Left colon (tissue), 2 donors: ENCODE results near the gene DGUOK. TPM values are rescaled to one million over a fixed set of nuclear protein-coding genes. Genes with fewer than 3 reads are reported as not detected.

Experiments used
- ATAC-seq: fragments of 200-7000 bp; cut with Tn5 transposase; one replicate; pipeline ENCODE4 v1.9.1; 2020; ENCODE audit warnings: mild to moderate bottlenecking, moderate library complexity
- DNase-seq, 2 donors: peaks; one replicate each; pipeline ENCODE4 v3.0.0-alpha.2; 2020
- intact Hi-C, 2 donors: fragments of 100-400 bp; cut with DNase I in 1 of 2; cut with micrococcal nuclease in 1 of 2; formaldehyde crosslinking; loops; one replicate each; pipeline versions ENCODE4 v1.11.2 to v1.14.0; 2022; cut with DNase I, micrococcal nuclease
- total RNA-seq, 2 donors: library from RNA; stranded (reverse); fragmentation: NEBNext Ultra II Directional; extraction: Animal tissue kit (Norgen Biotek cat#: 25700); gene quantifications; one replicate each; pipeline ENCODE4 v1.2.1, GENCODE V29; 2021
- donor health status: DM: no; HTN: no; CAD: no.
- donor health status: DM: yes; HTN: yes; CAD: no.

The DGUOK gene
- total RNA-seq, 2 donors from 2014 or later: 47.4 to 52.6 TPM

DNA sequence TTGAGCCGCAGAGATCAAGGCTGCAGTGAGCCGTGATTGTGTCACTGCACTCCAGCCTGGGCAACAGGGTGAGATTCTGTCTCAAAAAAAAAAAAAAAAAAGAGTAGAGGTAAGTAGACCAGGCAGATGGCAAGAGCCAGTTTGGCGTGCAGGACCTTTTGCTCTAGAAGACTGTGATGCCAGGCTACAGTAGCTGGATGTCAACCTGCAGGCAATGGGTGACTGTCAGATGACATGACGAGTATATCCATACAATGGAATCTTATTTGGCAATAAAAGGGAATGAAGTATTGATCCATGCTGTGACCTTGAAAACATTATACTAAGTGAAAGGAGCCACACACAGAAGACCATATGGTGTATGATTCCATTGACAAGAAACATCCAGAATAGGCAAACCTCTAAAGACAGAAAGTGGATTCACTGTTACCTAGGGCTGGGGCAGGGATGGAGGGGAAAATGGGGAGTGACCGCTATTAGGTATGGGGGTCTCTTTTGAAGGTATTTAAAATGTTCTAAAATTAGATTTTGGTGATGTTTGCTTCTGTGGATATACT is 11.2 kb upstream of the DGUOK start:
- intact Hi-C loops: no loop called here
- no peak for ATAC-seq
- no peak for DNase-seq

DNA sequence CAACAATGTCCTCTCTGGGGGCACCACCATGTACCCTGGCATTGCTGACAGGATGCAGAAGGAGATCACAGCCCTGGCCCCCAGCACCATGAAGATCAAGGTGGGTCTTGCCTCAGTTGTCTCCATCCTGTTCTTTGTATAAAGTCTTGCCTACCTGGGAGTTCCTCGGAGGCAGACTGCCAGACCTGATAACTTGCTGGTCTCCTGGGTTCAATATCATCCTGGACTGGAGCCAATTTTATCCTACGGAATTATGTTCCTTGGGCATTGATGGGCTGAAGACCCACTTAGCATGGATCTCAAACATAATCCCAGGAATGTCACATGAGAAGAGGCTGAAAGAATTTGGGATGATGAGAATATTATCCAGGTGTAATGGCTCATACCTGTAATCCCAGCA is 10.0 kb upstream of the DGUOK start:
- no peak for ATAC-seq
- no peak for DNase-seq
- intact Hi-C loops: no loop called here

DNA sequence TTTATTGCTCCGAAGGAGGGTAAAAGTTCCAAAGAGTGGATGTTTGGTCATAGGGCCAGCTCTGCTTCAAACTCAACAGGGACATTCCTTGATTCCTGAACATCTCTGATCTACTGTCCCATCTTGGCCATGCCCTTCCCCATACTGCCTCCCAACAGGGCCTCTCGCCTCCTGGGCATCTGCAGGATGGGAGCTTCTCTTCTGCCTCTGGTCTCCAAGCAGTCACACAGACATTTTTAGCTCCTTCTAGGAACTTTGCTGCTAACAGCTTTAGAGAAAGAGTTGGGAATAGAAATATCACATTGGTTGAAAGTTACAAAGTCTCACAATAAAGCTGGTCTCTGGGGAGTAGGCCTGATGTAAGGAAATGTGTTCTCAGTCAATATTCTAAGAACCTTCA is 9.4 kb upstream of the DGUOK start:
- intact Hi-C loops: no loop called here
- ATAC-seq (no peak), DNase-seq (no peak)

DNA sequence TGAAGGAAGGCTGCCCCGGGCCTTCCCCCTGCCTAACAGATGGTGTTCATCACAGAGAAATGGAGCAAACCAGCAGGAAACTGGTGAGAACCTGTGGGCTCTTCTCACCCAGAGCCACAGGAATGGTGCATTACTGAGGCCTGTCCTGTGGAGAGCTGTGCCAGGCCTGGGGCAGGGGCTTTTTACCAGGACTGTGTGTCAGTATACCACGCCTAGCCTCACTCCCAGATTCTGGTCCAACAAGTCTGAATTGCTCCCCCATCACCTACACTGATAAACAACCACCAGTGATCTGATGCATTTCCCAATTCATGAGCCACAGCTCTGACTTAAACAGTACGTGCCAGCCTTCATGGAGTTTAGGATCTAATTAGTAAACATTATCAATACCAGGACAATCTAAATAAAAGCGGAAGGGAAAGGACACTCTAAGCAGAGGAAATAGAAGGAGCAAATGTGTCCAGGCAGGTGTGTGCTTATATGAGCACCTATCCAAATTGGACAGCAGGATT is 8.9 kb upstream of the DGUOK start:
- intact Hi-C loops: no loop called here
- no peak for ATAC-seq
- DNase-seq: no peak

DNA sequence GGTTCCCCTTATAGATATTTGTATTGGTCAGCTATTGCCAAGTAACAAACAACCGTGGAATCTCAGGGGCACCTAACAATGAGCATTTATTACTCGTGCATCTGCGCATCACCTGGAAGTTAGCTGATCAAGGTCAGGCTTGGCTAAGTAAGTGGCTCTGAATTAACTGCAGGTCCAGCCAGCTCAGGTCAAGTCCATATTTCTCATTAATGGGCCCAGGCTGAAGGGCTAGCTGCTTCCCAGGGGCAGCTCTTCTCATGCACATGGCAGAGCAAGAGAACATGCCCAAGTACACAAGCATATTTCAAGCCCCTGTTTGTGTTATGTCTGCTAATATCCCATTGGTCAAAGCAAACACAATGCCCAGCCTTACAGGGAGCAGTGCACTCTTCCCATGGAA is 7.8 kb upstream of the DGUOK start:
- intact Hi-C loops: no loop called here
- no peak for ATAC-seq
- no peak for DNase-seq

DNA sequence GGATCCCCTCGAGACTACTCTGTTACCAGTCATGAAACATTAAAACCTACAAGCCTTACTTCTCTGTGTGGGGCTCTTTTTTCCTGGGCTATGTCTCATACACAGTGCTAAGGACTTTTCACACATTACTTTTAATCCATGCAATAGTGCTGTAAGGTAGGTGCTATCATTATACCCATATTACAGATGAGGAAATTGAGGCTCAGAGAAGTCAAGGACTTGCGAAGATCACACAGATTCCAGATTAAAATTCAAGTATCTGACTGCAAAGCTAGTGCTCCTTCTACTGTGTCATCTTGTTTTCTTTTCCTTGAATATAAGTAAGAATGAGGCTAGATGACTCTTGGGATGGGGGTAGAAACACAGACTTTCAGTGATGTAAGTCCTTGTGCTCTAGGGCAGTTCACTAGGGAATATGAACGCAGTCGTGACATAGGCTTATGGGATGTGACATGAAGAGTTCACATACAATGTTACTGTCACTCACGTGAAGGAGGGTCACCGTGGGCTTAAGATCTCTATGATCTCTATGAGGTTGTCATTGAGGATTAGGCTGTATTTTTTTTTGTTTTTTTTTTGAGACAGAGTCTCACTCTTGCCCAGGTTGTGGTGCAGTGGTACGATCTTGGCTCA is 7.0 kb upstream of the DGUOK start:
- no peak for ATAC-seq
- intact Hi-C loops: no loop called here
- no peak for DNase-seq

DNA sequence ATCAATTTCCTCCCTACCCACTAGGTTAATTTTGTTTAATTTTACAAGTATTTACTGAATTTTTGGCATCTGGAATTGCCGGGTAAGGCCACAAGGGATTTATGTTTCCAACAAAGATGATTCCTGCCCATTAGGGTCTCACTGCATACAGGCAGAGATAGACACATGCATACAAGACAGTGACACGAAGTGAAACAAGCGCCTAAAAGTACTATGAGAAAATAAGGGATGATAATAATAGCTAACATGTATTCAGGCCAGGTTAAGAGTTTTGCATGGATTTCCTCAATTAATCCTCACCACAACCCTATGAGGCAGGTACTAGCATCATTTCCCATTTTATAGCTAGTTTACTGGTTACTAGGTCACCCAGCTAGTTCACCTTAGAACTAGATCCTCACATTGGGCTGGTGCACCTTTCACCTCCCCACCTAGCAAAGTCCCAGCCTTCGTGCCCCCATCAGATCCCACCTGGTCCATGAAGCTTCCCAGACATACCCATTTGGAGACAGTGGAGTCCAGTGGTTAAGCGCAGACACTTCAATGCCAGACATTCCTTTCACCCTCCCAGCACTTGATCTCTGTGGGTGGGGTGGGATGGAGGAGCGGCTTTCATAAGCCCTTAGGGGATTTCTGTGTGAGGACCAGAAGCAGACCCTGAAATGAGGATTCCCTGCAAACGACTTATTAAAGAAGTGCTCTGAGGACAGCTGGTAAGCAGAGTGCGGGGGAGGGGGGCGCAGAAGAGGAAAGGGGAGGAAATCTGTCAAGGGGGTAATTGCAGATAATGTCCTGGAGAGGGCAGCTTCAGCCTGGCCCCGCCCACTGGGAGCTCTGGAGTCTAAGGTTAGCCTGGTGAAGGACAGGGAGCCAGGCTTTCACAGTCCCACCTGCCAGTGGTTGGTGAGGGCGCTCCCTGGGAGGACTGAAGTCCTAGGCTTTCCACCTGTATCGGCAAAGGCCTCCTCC is 5.8 kb upstream of the DGUOK start:
- DNase-seq (peak; percentile 63 to 68), ATAC-seq (peak; percentile 6)
- intact Hi-C loops: no loop called here

DNA sequence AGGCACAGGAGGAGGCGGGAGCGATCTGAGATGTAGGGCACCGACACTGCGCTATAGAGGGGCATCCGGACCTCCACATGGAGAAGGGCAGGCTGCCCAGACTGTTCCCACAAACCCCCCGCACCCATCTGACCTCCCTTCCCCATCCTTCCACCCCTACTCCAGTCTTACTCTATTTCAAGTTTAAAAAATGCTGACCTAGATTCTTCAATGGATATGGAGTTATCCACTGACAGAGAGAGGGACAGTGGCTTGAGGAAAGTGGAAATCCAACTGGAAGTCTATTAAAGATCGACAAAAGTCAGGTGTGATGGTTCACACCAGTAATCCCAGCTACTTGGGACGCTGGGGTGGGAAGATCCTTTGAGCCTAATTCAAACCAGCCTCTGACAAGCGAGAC is 5.1 kb upstream of the DGUOK start:
- DNase-seq (no peak), ATAC-seq (no peak)
- intact Hi-C loops: no loop called here

DNA sequence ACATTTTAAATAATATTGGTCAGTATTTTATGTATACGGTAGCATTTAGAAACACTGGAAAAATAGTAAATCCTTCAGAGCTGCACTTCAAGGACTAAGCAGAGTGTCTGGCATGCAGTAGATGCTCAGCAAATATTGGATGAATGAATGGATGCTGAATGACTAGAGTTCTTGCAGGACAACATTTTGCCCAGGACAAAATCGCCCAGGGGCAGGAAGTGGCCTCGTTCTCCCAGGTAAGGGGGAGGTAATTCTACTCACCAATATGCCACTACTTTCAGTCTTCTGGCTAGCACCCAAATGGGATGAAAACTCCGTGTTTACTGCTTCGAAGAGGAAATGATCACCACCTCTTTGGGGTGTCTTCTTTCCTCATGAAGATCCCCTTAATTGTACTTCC is 4.0 kb upstream of the DGUOK start:
- intact Hi-C loops: no loop called here
- DNase-seq: no peak
- ATAC-seq: no peak

DNA sequence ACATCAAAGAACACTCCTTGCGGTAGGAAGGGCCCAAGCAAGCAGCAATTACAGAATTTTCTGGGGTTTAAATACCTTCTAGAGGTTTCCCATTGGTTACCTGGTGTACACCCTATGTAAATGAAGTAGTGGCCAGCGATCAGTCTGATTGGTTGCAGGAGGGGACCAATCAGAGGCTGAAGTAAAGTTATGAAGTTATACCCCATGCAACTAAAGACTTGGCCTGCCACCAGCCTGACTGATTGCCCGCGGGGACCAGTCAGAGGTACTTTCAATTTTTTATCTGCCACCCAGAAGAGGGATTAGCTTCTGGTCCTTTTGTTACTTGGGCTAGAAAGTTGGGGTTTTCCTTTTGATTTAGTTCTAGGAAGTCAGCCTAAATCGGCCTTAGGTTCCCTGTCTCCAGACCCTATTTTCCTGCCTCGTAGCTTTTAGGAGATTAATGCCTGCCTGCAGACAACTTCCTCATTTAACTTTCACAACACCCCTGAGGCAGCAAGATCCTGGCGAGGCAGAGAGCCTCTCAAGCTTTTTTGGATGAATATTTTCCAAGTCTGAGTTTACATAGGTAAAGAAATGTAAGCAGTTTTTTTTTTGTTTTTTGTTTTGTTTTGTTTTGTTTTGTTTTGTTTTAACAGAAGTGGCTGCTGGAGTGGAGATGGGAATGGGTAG is 1.5 kb upstream of the DGUOK start:
- intact Hi-C loops: loop anchor here in 1 of 2 donors (5.0 kb wide), 1 partner anchor 57 kb away; the partner anchor contains the start of gene TET3
- peak; percentile 39 for ATAC-seq

DNA sequence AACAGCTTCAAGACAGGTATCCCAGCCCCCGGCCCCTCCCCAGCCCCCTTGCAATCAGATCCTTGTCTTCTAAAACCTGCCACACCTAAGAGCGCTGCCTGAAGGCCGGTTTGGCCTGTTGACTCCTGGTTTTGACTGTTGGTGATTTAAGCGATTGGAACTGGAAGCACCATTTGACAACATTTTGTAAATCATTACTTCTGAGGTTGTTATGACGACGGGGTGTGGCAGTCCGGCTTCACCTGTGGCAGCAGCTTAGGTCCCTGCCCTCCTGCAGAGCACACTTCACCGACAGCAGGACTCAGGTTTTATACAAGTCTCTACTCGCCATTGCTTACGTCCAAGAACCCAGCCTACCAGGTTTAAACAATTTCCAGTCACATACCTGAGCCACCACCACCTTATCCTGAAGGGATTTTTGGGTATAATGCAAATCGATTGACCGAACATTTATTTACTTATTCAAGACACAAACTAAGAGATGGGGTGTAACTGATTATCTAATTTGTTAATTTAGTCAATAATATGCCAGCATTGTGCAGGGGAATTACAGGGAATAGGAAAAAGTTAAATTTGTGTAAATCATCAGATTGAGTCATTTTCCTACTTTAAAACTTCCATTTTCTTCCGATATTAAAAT is 707 bp upstream of the DGUOK start:
- ATAC-seq: peak; percentile 75
- intact Hi-C loops: loop anchor here in 1 of 2 donors (5.0 kb wide), 1 partner anchor 56 kb away; the partner anchor contains the start of gene TET3
- DNase-seq: peak; percentile 77 to 85

More for the DNA sequence above, 1.5 kb upstream of the DGUOK start:
- peak; percentile 64 to 76 for DNase-seq

DNA sequence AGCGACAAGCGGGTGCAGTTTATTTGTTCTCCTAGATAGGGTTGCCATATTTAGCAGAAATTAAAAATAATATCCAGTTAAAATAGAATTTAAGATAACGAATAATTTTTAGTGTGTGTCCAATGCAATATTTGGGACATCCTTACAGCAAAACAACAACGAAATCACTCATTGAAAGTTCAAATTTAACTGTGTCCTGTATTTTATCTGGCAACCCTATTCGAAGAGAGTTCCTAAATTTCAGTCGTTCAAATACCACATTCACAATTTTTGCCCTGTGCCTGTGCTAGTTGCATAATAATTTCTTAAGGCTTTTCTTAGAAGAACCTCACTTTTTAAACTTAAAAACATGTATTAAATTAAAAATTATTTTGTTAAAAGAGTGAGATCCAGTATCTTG is 664 bp downstream of the DGUOK start:
- DNase-seq (no peak), ATAC-seq (no peak)
- intact Hi-C loops: loop anchor here in 1 of 2 donors (5.0 kb wide), 1 partner anchor 55 kb away; the partner anchor contains the start of gene TET3

DNA sequence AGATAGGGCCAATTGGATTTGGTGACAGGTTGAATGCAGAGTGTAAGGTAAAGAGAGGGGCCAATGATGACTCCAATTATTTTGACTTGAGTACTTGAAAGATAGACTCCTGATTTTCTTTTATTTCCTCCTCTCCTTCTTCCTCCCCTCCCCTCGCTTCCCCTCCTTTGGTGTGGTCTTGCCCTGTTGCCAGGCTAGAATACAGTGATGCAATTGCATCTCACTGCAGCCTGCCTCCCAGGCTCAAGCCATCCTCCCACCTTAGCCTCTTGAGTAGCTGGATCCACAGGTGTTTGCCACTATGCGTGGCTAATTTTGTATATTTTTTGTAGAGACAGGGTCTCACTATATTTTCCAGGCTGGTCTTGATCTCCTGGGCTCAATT is 2.3 kb downstream of the DGUOK start:
- intact Hi-C loops: loop anchor here in 1 of 2 donors (5.0 kb wide), 1 partner anchor 53 kb away; the partner anchor contains the start of gene TET3
- ATAC-seq (peak; percentile 32), DNase-seq (peak; percentile 41 to 55)

DNA sequence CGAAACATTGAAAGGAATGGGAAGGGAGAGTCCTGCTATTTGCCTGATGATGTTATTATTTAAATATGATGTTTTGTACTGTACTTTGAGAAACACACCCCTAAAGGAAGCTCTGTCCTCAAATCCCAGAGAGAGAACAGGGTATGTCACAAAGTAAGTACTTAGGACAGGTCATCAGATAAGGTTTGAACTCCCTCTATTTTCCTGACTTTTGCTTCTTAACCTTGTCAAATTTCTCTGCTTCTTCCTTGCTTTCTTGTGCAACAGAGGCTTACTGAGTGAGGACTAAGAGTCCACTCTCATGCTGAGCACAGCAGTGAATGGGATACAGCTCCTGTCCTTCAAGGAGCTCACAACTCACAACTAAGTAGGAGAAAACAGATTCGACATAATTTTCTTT is 3.7 kb downstream of the DGUOK start:
- ATAC-seq (no peak), DNase-seq (no peak)
- intact Hi-C loops: no loop called here

DNA sequence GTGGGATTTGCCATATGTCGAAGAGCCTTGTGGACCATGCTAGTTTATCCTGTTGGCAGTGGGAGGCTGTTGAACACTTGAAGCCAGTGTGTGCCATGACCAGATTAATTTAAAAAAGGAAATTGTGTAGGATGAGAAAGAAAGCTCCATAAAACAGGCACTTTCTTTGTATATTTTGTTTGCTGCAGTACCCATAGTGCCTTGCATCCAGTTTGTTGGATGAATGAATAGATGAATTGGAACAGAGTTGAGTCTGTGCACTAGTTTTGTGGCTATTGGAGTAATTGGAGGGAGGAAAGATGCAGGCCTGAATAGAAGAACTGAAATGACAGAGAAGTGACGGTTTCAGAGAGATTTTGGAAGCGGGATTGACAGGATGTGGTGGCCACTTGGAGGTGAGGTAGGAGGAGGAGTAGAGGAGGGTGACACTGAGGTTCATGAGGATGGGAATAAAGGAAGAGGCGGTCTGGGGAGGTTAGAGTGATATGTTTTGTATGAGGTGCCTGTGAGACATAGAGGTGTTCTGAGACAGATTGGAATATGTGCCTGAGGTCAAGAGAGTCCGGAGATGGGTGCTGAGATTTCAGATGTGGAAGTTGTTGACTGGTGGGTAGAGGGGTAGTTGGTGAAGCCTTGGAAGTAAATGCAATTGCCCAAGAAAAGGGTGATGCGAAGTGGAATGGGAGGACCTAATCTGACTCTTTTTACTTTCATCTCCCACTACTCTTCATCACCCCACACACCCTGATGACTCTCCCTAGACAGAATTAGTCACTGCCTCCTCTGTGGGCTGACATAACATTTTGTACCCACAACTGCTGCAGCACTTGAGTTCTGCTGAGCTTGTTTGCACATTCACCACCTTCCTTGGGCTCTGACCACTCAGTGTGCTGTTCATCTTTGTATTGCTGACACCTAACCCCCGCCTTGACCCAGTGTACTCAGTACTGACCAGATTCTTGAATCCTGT is 5.1 kb downstream of the DGUOK start:
- no peak for DNase-seq
- no peak for ATAC-seq
- intact Hi-C loops: no loop called here

DNA sequence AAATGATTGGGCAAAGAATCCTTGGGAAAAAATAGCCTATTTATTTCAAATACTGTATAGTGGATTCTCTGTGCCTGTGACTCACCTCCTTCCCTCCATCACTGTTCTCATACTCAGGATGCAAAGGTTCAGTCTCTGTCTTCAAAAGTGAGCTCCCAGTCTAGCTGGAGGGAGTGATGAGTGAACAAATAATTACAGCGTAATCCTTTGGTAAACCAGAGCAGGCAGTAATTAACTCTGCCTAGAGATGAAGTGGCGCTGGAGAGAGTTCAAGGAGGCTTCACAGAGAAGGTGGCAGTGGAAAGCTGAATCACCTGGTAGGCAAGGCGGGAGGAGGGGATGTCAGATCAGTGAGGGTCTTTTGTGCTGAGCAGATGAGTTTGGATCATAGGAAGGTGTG is 6.5 kb downstream of the DGUOK start:
- no peak for ATAC-seq
- no peak for DNase-seq
- intact Hi-C loops: no loop called here

DNA sequence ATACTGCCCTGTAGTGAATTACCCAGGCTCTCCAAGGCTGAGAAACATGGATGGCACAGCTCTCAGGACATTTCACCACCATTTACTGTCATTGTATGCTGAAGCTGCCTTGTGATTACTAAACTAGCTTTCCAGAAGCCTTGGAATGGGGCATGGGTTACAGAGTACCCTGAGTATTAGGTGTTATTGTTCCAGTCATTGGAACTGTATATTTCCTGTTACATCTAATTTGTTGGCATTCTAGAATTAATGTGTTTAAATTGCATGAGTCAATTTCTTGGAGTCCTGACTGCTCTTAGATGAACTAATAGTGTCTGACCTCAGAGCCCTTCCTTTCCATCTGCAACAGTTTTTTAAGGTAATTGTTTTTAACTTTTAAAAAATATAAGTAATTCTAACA is 9.0 kb downstream of the DGUOK start:
- ATAC-seq: no peak
- DNase-seq: no peak
- intact Hi-C loops: no loop called here
